GM18499 (cell line): ENCODE measurements around the gene CALR.
"Not testable (repeated sequence)": the region's sequence is repeated elsewhere in the genome, so short reads cannot be mapped to it uniquely, and the experiment has no call there.

Source experiments
- ATAC-seq: cut with Tn5 transposase; IDR thresholded peaks from one replicate; pipeline ENCODE4 v1.9.1; 2021; ENCODE audit warnings: moderate number of reproducible peaks; ENCODE audit not compliant: insufficient read depth, unreplicated experiment

Gene CALR

DNA sequence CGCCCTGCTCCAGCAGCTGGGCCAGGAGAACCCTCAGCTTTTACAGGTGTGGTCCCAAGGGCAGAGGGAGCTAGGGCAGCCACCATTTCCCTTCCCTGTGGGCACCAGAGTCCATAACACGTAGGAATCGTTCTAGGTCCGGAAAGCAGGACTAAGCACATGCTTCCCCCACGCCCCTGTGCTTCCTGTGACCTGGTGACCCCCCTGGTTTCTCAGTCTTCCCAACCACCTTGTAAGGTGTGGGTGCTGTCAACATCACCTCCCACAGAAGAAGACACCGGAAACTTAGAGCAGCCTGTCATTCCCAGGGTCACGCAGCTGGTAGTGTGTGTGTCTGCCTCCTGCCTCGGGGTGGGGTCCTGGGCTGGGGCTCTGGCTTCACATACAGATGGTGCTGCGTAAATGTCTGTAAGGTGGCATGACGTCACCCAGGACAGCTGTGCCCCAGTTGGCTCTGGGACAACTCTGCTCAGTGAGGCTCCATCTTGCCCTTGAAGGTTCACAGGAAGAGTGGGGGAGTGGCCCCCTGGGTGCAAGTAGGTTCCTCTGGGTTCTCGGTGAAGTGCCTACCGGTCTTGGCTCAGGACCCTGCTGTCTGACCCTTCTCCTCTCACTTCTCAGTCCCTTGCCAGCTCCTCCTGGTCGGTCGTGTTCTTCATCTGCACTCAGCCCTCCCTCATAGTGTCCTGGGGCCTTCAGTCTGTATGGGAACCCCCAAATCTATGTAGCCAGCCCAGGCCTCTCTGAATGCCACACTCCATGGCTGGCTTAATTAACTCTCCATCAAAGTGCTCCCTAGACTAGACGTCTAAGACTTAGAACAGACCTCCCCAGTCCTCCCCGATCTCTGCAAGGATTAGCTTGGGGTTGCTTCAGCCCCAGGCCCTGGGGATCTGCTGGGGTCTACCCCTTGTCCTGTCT lies 11.2 kb downstream of the CALR start:
- no peak for ATAC-seq

DNA sequence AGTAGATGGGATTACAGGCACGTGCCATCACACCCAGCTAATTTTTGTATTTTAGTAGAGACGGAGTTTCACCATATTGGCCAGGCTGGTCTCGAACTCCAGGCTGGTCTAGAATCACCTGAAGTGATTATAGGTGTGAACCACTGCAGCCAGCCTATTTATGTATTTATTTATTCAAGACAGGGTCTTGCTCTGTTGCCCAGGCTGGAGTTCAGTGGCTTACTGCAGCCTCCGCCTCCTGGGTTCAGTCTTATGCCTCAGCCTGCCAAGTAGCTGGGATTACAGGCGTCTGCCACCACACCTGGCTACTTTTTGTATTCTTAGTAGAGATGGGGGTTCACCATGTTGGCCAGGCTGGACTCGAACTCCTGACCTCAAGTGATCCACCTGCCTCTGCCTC lies 13.6 kb downstream of the CALR start:
- ATAC-seq = not testable (repeated sequence)

DNA sequence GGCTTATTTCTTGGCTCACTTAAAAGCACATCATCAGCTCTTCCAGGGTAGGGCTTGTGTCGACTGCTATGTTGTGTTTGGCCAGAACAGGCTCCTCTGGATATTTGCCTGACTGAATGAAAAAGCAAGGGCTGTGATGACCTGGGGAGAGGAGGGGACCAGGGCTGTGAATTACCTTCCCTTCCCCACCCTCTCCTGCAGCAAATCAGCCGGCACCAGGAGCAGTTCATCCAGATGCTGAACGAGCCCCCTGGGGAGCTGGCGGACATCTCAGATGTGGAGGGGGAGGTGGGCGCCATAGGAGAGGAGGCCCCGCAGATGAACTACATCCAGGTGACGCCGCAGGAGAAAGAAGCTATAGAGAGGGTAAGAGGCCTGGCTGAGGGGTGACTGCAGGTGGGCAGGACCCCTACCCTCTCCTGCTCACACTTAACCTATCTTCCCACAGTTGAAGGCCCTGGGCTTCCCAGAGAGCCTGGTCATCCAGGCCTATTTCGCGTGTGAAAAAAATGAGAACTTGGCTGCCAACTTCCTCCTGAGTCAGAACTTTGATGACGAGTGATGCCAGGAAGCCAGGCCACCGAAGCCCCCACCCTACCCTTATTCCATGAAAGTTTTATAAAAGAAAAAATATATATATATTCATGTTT lies 14.2 kb downstream of the CALR start:
- ATAC-seq = no peak

DNA sequence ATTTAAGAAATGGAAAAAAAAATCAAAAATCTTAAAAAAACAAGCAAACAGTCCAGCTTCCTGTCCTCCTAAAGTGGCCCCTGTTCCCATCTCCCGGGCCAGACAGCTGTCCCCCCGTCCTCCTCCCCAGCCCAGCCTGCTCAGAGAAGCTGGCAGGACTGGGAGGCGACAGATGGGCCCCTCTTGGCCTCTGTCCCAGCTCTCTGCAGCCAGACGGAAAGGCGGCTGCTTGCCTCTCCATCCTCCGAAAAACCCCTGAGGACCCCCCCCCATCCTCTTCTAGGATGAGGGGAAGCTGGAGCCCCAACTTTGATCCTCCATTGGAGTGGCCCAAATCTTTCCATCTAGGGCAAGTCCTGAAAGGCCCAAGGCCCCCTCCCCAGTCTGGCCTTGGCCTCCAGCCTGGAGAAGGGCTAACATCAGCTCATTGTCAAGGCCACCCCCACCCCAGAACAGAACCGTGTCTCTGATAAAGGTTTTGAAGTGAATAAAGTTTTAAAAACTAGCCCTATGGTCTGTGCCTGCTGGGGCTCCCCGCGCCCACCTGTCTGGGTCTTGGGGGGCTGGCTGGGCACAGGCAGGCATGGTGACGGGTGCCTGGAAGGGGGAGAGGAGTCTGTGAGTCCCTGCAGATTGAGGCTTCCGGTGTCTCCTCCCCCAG lies 14.9 kb downstream of the CALR start:
- no peak for ATAC-seq

DNA sequence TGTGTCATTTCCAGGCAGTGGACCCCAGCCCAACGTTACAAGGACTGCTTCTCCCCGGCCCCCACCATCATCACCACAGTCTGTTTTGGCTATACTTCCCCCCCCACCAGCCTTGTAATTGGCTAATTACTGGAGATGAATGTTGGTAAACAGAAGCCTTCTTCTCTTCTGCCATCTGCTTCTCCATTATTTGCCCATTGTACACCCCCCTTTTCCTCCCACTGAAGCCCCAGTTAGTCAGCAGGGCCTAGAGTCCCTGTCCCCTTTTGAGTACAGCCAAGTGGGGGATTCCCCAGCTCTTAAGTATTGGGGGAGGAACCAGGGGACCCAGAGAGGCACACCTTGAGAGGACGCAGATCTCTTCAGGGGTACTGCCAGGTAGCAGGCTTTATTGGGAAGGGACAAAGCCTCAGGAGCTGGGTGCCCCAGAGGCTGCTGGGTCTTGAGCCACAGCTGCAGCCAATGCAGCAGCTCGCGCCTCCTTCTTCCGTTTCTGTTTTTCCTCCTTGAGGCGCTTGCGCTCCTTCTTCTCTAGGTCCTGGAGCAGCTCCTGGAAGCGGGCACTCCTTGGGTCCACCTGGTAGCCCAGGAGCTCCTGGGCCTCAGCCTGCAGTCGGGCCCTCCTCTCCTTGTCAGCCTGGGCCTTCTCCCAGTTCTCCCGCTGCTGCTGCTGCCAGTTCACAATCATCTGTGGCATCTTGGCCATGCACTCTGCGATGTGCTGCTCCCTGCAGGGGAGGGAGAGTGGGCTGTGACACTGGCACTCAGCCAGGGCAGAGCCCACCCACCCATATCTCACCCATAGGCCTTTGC lies 15.6 kb downstream of the CALR start:
- ATAC-seq = no peak

DNA sequence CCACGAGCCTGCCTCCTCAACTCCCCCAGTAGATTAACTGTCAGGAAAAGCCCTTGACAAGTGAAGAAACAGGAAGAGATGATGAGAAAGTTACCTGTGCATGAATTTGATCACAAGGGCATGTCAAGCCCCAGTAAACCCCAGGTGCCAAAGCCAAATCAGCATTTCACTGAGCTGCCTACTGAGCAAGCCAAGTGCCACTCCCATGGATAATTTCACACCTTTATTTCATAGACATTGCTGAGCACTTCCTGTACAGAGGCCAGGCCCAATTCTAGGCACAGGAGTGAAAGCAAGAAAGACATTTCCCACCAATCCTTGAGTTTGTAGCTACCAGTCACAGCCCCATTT lies 16.2 kb downstream of the CALR start:
- no peak for ATAC-seq

DNA sequence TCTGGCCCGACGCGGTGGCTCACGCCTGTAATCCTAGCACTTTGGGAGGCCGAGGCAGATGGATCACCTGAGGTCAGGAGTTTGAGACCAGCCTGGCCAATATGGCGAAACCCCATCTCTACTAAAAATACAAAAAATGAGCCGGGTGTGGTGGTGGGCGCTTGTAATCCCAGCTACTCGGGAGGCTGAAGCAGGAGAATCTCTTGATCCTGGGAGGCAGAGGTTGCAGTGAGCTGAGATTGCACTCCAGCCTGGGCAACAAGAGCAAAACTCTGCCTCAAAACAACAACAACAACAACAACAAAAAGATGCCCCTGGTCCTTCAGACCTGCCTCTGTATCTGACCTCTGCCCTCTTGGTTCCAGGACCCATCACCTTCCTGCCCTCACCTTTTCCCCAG lies 17.2 kb downstream of the CALR start:
- not testable (repeated sequence) for ATAC-seq

DNA sequence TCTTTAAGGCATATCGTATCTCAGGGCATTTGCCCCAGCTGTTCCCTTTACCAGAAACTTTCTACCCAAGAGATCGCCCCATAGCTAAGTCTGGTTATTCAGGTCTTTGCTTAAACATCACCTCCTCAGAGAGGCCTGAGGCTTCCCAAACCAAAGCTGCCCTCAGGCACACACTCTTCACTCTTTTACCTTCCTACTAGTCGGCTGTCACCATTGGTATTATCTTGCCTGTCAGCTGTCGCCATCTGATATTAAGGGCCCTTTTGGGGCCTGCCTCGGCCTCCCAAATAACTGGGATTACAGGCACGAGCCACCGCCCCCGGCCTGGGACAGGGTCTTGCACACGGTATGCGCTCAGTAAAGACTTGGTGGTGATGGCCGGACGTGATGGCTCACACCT lies 17.6 kb downstream of the CALR start:
- ATAC-seq = no peak

DNA sequence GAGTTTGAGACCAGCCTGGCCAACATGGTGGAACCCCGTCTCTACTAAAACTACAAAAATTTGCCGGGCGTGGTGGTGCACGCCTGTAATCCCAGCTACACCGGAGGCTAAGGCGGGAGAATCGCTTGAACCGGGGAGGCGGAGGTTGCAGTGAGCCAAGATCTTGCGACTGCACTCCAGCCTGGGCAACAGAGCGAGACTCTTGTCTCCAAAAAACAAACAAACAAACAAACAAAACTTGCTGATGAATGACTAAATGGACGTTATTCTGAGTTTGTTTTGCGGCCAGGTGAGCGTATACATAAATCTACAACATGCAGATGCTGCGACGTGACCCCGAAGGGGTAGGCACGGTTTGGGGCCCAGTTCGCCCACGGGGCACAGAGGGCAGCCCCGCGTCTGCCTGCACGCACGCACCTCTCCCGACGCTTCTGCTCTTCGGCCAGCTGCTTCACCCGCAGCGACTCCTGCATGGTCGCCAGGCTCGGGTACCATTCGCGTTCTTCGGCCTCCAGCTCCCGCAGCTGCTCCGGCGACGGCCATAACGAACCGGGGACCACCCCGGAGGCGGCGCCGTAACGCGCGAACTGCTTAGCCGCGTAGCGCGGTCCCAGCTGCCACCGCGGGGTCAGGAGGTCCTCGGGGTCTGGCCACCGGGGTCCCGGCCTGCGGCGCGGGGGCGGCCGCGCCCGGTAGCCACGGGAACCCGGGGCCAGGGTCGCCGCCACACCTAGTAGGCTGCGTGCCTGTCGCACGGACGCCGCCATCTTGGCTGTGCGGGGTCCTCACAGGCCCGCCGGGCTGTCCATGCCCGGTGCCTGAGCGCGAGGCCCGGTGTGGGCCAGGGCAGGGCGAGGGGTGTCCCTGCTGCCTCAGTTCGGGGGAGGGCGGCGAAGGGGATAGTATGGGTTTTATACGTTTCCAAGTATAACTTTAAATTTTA lies 18.3 kb downstream of the CALR start, which contains the start of gene GADD45GIP1:
TSS of gene GADD45GIP1 (minus strand) at position 778 of the 943 bp plus-strand sequence. CDS start at position 767, 11 bp downstream.
- no peak for ATAC-seq

DNA sequence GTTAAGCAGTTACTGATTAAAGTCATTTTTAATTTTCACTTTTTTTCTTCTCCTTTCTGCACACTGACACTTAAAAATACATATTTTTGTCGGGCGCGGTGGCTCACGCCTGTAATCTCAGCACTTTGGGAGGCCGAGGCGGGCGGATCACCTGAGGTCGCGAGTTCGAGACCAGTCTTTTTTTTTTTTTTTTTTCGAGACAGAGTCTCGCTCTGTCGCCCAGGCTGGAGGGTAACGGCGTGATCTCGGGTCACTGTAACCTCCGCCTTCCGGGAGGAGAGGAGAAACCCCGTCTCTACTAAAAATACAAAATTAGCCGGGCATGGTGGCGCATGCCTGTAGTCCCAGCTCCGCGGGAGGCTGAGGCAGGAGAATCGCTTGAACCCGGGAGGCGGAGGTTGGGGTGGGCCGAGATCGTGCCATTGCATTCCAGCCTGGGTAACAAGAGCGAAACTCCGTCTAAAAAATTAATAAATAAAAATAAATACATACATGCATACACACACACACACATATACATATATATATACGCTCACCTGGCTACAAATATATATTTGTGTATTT lies 19.1 kb downstream of the CALR start:
- not testable (repeated sequence) for ATAC-seq

DNA sequence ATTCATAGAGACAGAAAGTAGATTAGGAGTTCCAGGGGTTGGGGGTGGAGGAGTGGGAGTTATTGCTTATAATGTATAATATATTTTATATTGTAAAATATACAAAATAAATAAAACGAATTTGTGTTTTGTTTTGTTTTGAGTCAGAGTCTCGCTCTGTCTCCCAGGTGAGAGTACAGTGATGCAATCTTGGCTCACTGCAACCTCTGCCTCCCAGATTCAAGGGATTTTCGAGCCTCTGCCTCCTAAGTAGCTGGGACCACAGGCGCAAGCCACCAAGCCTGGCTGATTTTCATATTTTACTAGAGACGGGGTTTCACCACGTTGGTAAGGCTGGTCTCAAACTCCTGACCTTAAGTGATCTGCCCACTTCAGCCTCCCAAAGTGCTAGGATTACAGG lies 21.1 kb downstream of the CALR start:
- ATAC-seq = no peak

DNA sequence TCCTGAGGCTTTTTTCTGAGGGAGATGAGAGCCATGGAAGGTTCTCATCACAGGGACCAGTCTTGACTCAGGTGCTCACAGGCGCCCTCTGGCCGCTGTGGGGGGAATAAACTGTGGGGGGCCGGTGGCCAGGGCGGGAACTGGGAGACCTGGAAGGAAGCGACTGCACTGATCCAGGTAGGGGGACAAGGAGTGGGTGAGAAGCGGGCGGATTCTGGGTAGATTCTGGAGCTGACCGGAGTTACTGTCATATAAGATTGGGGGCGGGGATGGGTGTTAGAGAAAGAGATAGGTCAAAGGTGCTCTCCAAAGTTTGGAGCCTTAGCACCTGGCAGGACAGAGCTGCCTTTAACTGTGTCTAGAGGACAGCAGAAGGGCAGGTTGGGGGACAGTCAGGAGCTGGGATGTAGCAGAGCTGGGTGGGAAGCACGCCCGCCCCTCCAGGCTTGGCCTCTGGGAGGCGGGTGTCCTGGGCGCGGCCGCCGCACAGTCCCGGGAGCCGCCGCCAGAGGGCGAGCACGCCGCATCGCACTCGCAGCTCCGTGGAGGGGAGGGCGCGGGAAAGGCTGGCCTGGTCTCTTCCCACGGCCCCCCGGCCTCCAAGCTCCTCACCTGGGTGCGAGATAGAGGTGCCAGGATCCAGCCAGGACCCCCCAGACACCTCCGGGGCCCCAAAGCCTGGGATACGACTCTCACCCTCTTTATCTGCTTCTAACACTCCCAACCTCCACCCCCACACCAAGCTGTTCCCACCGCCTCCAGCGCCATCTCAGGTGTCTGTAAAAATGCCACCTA lies 26.8 kb downstream of the CALR start:
- ATAC-seq = no peak

DNA sequence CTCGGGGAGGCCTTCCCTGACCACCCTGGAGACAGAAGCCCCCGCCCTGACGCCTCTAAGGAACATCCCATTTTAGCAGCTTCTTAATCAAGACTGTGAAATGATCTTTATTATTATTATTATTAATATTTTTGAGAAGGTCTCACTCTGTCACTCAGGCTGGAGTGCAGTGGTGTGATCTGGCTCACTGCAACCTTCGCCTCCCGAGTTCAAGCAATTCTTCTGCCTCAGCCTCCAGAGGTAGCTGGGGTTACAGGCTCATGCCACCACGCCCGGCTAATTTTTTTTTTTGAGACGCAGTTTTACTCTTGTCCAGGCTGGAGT lies 27.4 kb downstream of the CALR start:
- no peak for ATAC-seq

DNA sequence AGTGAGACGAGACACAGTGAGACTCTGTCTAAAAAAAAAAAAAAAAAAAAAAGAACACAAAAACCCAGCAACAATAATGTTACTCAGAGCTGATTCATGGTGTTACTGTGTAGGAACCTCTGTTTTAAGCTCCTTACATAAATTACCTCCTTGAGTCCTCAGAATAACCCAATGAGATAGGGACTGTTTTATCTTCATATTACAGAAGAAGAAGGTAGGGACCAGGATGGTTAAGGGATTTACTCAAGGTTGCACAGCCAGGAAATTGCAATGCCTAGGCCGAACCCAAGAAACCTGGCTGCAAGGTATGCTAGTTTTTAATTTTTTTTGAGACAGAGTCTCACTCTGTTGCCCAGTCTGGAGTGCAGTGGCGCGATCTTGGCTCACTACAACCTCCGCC lies 29.5 kb downstream of the CALR start:
- ATAC-seq = no peak

DNA sequence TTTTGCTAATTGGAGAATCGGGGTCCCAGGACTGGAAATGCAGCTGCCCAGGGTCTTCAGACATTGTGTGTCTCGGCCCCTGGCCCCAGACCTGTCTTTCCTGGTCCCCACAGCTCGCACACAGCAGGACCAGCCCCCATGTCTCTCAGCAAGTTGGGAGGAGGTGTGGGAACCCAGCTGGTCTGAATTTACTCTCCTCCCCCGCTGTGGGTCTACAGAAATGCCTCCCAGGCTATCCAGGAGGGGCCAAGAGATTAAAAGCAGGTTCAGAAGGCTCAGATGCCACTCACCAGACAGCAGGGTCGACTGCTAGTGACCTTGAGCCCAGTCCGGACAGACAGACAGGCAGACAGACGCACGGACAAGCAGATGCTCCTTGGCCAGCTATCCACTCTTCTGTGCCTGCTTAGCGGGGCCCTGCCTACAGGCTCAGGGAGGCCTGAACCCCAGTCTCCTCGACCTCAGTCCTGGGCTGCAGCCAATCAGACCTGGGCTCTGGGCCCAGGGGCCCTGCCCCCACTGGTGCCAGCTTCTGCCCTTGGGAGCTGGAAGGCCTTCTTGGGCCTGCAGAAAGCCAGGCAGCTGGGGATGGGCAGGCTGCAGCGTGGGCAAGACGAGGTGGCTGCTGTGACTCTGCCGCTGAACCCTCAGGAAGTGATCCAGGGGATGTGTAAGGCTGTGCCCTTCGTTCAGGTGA lies 31.0 kb downstream of the CALR start, which contains the start of gene DAND5:
TSS of gene DAND5 (plus strand) at position 285 of the 697 bp plus-strand sequence. CDS start at position 370, 85 bp downstream.
- no peak for ATAC-seq

DNA sequence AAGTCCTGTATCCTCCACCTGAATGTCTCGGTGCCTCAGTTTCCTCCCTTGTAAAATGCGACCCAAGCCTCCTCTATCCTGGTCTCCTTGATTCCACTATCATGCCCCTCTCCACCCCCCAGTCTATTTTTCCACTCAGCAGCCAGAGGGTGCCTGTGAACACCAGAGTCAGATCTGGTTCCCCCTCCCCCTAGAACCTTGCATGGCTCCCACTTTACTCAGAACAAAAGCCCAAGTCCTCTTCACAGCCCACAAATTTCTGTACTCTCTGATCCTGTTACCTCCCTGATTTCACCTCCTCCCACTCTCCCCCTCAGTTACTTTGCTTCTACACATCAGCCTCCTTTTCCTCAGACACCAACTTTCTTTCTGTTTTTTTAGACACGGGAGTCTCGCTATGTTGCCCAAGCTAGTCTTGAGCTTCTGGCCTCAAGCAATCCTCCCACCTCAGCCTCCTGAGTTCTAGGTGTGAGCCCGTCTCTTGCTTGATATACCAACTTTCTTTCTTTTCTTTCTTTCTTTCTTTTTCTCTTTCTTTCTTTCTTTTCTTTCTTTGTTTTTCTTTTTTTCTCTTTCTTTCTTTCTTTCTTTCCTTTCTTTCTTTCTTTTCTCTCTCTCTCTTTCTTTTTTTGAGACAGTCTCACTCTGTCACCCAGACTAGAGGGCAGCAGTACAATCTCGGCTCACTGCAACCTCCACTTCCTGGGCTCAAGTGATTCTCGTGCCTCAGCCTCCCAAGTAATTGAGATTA lies 31.8 kb downstream of the CALR start:
- ATAC-seq = no peak

DNA sequence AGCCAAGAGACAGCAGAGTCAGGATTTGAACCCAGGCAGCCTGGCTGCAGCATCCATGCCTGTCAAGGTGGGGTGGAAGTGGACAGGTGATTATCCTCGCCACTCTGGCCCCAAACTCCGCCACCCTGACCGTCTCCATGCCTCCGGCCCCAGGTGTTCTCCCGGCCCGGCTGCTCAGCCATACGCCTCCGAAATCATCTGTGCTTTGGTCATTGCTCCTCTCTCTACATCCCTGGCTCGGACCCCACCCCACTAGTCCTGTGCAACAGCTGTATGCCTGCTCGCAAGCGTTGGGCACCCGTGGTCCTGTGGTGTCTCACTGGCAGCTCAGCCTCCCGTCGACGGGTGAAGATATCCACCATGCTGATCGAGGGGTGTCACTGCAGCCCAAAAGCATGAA lies 34.8 kb downstream of the CALR start:
- no peak for ATAC-seq
